DMS79 (cell line): ENCODE results near the gene SHC2.
"Not testable (repeated sequence)": the region's sequence is repeated elsewhere in the genome, so short reads cannot be mapped to it uniquely, and the experiment has no call there.

ENCODE experiments used
- DNase-seq: peaks from one replicate; lab custom pipeline; 2025; lab: John Stamatoyannopoulos, UW

SHC2 gene

DNA sequence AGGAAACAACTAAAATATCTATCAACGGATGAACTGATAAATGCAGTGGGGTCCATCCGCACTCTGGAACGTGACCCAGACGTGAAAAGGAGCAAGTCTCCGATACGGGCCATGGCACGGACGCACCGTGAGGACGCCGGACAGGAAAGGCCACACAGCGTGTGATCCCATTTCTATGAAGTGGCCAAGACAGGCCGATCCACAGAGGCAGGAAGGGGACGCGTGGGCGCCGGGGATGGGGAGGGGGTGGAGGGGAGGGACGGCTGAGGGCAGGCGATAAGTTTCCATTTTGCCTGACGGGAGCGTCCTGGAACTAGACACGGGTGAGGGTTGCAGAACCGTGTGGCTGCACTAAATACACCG is 13.8 kb downstream of the SHC2 start:
- no peak for DNase-seq

DNA sequence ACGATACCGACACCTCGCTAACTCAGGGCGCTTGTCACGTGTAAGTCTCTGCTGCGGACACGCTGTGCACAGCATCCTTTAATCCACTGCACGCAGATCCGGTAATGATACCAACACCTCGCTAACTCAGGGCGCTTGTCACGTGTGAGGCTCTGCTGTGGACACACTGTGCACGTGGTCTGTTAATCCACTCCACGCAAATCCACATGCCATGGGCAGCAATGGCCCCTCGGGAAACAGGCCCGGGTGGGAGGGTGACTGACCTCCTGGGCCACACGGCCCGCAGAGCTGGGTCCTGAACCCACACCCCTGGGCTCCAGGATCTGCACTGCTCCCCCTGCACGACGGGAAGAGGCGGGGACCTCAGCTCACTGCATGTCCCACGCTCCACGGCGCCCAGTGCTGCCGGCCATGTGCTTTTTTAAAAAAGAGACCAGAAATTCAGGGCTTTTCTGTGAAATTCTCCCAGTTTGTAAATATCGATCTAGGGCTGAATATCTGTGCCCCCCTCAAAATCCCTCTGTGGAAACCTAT is 16.1 kb downstream of the SHC2 start:
- no peak for DNase-seq

DNA sequence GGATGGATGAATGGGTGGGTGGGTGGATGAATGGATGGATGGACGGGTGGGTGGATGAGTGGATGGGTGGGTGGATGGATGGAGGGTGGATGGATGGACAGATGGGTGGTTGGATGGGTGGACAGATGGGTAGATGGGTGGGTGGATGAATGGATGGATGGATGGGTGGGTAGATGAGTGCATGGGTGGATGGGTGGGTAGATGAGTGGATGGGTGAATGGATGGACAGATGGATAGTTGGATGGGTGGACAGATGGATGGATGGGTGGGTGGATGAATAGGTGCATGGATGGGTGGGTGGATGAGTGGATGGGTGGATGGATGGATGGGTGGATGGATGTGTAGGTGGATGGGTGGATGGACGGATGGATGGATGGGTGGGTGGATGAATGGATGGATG is 17.8 kb downstream of the SHC2 start:
- no peak for DNase-seq

DNA sequence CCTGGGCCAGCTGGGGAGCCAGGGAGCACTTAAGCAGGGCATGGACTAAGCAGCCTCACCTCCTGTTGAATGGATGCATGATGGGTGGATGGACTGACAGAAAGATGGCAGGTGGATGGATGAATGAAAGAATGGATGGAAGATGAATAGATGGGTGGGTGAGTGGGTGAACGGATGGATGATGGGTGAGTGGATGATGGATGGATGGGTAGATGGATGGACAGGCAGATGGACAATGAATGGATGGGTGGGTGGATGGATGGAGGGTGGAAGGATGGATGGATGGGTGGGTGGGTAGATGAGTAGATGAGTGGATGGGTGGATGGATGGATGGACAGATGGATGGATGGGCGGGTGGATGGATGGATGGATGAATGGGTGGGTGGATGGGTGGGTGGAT is 18.7 kb downstream of the SHC2 start:
- no peak for DNase-seq

DNA sequence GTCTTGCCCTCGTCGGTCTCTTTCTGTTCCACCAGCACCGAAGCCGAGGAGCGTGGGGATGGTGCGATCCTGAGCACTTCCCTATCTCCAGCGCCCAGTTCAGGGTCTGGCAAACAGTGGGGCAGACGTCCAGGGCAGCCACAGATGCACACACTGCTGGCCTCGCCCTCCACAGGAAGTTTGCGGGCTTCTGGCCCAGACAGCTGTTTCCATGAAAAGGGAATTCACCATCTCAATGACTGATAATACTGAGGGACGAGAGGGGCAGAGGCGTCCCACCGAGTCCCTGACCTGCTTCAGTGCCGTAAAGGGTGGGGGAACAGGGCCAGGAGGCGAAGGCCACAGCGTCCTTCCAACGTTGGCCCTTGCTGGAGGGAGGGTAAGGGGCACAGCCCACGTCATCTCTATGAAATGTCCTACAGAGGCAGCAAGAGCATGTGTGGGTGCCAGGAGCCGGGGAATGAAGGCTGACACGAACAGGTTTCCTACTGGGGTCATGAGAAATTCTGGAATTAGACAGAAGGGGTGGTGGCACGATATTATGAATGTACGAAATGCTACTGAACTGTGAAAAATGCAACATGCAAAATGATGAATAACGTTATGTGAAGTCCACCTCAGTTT is 19.5 kb downstream of the SHC2 start:
- DNase-seq, result no peak

DNA sequence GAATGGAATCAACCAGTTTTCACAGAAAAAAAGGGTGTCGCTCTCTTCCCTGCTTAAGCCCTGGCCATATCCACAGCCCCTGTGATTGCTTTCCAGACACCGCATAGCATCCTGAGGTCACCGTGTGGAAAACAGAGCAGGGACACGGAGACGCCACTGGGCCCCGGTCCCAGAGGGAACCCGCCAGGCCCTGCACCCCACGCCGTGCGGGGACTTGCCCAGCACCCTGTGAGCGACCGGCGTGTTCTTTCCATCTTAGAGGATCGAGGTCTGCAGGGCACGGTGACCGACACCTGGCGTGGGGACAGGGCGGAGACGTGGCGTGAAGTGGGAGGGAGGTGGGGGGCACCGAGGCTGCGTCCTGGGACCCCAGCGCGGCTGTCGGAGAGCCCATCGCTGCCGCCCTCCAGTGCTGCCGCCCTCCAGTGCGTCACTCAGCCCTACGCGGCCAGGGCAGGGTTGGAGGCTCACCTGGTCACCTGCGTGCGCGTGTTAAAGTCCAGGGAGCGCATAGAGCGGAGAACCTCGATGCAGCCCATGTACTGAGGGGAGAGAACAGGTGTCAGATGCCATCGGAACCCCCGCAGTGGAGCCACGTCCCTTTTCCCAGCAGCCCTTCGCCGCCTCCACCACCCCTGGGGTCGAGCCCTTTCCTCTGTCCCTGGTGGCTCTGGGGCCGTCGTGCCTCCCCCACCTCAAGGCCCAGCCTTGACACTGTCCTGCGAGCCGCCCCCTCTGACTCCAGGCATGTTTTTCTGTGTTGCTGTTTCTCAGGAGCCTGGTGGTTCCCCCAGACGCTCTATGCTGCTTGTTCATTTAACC is 20.2 kb downstream of the SHC2 start:
- no peak for DNase-seq

DNA sequence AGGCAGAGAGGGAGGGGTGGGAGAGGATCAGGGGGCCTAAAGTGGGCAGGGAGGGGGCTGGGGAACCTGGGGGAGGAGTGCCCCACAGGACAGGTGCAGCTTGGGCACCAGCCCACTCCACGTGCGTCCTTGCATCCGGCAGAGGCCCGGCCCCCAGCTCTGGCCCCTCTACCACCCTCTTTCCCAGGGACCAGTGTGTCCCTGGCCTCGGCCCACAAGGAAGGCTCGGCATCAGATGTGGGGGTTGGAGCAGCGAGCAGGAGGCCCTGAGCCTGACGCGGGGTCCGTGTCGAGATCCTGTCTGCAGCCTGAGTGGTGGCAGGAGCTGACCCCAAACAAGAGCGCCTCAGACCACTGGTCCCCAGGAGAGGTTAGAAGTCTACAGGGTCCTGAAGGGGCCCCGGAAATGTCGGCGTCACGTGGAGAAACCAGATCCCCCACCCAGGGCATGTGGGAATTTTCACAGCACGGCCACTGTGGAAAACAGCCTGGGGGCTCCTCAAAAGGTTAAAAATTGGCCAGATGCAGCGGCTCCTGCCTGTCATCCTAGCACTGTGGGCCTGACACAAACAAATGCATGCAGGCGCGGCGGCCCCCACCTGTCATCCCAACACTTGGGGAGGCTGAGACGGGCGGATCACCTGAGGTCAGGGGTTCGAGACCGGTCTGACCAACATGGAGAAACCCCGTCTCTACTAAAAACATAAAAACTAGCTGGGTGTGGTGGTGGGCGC is 21.5 kb downstream of the SHC2 start:
- no peak for DNase-seq

DNA sequence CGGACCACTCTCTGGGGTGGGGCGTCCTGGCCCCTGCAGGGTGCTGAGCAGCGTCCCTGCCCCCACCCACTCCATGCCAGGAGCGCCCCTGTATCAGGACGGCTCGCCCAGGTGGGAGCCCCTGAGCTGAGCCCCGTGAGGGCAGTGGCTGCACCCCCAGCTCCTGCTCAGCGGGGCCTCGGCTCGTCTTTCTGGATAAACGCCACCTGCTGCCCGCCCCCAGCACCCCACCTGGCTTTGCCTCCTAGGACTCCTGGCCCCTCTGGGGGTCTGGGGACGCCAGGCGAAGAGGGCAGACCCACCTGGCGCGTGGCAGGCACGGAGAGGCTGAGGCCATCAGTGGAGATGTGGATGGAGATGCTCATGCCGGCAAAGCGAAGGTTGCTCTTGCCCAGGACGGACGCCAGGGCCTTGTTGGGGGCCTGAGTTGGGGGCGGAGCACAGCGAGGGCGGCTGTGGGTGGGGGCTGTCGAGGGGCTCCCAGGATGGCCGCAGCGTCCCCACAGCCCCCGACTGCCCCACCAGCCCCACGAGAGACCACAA is 22.3 kb downstream of the SHC2 start:
- DNase-seq, result no peak

DNA sequence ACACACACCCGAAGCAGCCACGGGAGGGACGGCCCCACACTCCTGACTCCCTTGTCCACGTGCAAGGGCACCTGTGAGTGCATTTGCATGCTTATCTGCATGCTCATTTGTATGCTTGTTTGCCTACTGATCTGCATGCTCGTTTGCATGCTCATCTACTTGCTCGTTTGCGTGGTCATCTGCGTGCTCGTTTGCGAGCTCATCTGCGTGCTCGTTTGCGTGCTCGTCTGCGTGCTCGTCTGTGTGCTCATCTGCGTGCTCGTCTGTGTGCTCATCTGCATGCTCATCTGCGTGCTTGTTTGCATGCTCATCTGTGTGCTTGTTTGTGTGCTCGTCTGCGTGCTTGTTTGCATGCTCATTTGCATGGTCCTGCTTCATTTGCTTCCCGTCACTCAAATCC is 23.8 kb downstream of the SHC2 start:
- no peak for DNase-seq

DNA sequence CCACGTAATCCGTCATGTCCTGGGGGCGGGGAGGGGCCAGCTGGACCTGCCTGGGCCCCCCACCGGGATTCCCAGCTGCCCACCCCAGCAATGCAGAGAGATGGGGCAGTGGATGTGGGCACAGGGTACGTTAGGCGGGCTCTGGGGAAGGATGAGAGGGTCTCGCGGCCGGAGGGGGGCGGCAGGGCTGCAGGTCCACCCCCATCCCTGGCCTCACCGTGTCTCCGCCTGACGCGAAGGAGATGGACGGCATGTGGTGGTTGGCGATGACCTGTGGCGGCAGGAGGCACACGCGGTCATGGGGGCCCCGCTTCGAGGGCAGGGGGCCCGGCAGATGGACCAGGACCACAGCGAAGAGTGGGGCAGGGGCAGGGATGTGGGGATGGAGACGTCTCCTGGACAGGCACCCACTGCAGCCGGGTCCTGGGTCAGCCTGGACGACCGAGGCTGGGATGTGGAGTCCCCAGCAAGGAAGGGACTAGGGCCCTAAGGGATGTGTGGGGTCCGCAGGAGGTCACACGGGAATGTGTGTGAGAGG is 24.4 kb downstream of the SHC2 start:
- DNase-seq, result no peak

DNA sequence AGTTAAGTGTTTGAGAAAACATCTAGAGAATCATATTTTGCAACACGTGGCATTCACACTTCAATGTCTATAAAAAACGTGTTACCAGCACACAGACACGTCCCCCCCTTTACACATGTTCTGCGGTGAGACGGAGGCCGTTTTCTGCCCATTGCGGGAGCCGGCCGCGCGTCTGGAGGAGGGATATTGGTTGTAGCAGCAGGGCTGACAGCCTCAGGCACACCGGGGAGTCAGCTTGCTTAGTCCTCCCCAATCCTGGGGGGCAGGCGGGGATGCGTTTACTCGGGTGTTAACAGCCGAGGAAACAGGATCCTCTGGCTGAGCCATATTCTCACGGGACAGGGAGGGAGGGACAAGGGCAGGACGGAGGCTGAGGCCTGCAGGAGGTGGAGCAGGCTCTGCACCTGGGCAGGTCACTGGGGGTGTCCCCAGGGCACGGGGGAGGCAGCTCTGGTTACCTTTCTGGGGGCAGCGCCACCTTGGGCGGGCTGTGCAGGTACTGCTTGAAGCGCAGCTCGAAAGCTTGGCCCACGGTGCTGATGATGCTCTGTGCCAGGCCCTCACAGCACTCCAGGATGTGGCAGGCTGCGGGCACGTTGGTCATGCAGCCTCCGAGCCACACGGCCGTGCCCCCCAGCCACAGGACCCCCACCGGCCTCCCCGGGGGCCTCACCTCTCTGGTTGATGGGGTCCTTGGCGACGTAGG is 25.0 kb downstream of the SHC2 start:
- DNase-seq, result no peak

DNA sequence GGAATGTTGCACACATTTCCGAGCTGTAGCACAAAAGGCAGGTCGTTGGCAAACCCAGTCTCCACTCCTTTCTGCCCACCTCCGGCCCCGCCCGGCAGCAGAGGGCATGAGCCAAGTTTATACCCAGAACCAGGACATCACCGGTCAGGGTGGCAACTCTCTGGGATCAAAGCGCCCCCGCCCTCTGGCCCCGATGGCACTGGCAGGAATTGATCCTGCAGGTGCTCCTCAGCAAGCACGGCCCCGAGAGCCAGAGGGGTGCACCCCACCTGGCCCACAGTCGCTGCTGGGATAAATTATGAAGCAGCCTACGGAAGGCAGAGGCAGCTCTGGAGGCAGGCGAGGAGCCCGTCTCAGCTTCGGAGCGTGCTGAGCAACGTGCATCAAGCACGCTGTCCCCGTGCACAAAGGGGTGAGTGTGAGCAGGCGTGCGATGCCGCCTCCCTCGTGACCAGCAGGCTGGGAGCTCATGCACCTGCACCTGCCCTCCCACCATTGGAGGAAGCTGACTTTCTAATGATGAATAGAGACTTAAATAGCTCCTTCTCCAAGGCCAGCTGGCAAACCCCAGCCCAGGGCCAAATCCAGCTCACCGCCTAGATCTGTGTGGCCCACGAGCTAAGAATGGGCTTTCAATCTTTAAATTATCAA is 25.7 kb downstream of the SHC2 start:
- DNase-seq, result no peak

DNA sequence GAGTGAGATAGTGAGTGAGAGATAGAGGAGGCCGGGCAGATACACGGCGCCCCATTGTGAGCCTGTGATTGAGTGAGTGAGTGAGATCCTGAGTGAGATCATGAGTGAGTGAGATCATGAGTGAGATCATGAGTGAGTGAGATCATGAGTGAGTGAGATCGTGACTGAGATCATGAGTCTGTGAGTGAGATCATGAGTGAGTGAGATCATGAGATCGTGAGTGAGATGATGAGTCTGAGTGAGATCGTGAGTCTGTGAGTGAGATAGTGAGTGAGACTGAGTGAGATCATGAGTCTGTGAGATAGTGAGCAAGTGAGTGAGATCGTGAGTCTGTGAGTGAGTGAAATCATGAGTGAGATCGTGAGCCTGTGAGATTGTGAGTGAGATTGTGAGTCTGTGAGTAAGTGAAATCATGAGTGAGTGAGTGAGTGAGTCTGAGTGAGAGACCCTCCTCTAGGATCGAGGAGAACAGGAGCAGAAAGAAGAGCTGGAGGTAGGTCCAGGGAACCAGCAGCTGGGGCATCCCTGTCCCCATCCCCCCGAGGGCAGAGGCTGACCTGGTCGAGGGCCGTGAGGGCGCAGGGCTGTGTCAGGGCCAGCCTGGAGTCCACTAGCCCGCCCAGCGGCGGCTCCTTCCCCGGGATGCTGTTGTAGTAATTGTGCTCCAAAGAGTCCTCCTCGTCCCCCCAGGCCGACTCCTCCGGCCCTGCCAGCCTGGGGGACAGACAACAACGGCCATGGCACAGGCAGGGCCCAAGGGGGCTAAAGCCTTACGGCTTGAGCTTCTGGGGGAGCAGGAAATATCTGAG is 26.5 kb downstream of the SHC2 start:
- DNase-seq, result no peak

DNA sequence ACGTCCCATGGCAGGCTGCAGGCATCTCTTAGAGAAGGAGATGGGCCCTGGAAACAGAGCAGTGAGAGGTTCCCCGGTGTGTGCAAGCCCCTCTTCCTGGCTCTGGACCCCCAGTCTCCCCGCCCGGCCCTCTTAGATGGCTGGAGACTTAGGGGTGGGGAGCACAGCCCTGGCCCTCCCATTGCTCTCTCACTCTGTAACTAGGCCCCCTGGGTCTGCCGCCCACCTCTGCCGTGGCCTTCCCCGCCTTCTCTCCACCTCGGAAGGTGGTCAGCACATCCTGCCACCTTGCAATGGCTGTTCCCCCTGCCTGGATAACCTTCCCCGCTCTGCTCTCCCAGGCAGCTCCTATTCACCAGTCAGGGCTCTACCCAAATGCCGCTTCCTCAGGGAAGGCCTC is 30.1 kb downstream of the SHC2 start:
- DNase-seq, result no peak

DNA sequence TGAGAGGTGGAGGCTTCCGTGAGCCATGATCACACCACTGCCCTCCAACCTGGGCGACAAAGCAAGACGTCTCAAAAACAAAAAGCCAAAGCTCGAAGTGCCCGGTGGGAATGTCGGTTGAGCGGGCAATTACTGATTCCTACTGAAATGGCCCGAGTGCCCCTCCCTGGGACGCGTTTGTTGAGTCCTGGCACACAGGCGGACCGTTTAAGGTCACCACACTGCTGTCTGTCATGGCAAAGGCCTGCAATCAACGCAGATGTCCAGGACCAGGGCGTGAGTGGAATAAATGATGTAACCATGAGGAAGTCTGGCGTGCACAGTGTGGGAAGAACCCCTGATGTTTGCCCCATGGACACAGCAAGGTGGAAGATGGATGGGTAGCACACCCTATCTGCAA is 32.7 kb downstream of the SHC2 start:
- DNase-seq, result no peak

DNA sequence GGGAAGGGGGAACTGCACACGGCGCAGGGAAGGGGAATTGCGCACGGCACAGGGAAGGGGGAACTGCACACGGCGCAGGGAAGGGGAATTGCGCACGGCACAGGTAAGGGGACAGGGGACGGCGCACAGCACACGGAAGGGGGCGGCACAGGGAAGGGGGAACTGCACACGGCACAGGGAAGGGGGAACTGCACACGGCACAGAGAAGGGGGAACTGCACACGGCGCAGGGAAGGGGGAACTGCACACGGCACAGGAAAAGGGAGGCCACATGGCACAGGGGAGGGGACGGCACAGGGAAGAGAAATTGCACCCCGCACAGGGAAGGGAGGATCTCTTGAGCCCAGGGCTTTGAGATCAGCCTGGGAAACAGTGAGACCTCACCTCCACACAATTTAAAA is 33.2 kb downstream of the SHC2 start:
- DNase-seq, result not testable (repeated sequence)

DNA sequence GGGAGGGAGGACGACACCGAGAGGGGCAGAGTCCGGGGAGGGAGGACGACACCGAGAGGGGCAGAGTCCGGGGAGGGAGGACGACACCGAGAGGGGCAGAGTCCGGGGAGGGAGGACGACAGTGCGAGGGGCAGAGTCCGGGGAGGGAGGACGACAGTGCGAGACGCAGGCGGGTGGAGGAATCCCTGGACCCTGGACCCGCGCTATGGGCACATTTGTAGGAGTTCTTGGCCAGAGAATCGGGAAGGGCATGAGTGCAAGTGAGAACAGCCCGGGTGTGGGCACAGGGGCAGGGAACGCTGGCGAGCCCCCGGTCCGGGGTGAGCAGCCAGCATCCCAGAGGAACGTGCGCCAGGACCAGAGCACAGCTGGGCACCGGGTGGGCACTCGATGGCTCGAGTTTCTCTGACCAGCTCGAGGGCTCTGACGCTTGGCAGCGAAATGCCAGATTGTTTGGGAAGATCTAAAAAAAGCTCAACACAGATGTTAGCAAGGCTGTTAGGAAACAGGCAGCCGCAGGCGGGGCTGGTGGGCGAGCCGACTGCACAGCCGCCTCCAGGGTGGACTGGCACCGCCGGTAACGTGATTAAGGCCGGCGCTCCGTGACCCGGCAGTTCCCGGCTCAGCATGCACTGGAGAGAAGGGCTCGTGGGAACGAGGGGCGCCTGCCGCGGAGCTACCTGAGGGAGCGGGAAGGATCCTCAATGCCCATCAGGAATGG is 33.9 kb downstream of the SHC2 start:
- no peak for DNase-seq

DNA sequence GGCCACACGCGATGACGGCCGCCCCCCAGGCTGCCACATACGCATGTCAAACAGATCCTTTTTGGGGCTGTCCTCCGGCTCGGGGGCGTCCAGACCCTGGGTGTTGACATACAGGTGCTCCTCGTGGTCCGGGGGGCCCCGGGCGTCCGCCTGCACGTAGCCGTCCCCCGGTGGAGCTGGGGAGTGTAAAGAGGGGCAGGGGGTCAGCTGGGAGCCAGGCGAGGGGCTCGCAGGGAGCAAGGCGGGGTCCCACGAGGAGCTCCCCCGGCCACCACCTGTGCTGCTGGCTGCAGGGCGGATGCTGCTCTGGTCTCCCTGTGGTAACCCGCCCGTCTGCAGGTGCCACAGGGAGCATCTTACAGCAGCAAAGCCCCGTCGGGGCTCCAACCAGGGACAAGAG is 35.8 kb downstream of the SHC2 start:
- DNase-seq, result no peak

DNA sequence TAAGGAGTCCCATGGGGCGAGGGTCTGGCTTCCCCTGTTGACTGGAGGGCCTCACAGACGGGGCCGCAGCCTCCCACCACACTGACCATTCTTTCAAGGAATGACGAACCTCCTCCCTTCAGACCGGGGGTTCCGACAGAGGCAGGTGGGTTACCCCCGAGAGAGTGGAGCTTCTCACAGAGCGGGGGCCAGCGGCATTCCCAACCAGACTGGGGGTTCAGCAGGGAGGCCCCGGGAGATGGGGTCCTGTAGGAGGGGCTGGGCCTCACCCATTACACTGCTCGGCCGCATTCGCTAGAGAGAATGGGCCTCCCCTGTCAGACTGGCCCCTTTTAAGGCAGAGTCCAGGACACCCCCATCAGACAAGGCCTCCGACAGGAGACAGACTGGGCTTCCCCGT is 36.3 kb downstream of the SHC2 start:
- DNase-seq, result no peak
